Activated CD8-positive, alpha-beta T cell treated with anti-CD3 and anti-CD28 coated beads for 36 hours (primary cell): ENCODE data around the gene PRKG1. TPM values are rescaled to one million over a fixed set of nuclear protein-coding genes. Genes with fewer than 3 reads are reported as not detected.

Experiments used
- ATAC-seq: fragments of 200-7000 bp; cut with Tn5 transposase; one replicate; pipeline ENCODE4 v1.10.0; 2021; ENCODE audit warnings: mild to moderate bottlenecking, moderate library complexity
- CTCF ChIA-PET: fragments of 350-600 bp; sonication (Branson Sonifier 250); formaldehyde crosslinking; loops from one replicate; lab custom pipeline; 2021; ENCODE audit warnings: antibody characterized with exemption; lab: Charles Lee
- POLR2A ChIA-PET: fragments of 350-600 bp; sonication (Branson Sonifier 250); formaldehyde crosslinking; loops from one replicate; lab custom pipeline; 2021; ENCODE audit warnings: antibody characterized with exemption; lab: Charles Lee
- DNase-seq: peaks from one replicate; pipeline ENCODE4 v3.0.0-alpha.2; 2020
- H3K27ac Mint-ChIP-seq: one replicate; pipeline ENCODE4 v1.8.0; 2021; ENCODE audit warnings: mild to moderate bottlenecking, mixed read lengths
- H3K27me3 Mint-ChIP-seq: one replicate; pipeline ENCODE4 v1.8.0; 2021; ENCODE audit warnings: mixed read lengths
- H3K36me3 Mint-ChIP-seq: one replicate; pipeline ENCODE4 v1.8.0; 2021; ENCODE audit warnings: low read depth, mixed read lengths
- H3K4me1 Mint-ChIP-seq: one replicate; pipeline ENCODE4 v1.8.0; 2021; ENCODE audit warnings: low read depth, mixed read lengths
- H3K4me3 Mint-ChIP-seq: one replicate; pipeline ENCODE4 v1.8.0; 2021; ENCODE audit warnings: mild to moderate bottlenecking, moderate library complexity, mixed read lengths
- H3K9me3 Mint-ChIP-seq: one replicate; pipeline ENCODE4 v1.8.0; 2021; ENCODE audit warnings: mixed read lengths
- intact Hi-C: fragments of 100-400 bp; cut with micrococcal nuclease; formaldehyde crosslinking; loops from one replicate; pipeline ENCODE4 v1.10.0; 2022
- total RNA-seq, 2 experiments: library from RNA; stranded (reverse); gene quantifications; one replicate each; pipeline ENCODE4 v1.2.3, GENCODE V29; 2021
- TF ChIP-seq, protein P1 (sequence below): fragments of 200-600 bp; IDR thresholded peaks from one replicate; pipeline ENCODE4 v1.8.0; 2022; ENCODE audit warnings: antibody characterized with exemption, mild to moderate bottlenecking

Gene PRKG1
- total RNA-seq, 2 experiments from 2014 or later: not detected

- Mint-ChIP-seq H3K4me1 (no peaks in the 10 kb centered on the region), H3K4me3 (no peak overlapping the region), H3K27ac (no peak overlapping the region), H3K27me3 (peaks cover 4% of the 10 kb centered on the region), H3K36me3 (no peaks in the 10 kb centered on the region), H3K9me3 (no peaks in the 10 kb centered on the region)
- intact Hi-C loops: no loop called here
- TF ChIP-seq, protein P1, sequence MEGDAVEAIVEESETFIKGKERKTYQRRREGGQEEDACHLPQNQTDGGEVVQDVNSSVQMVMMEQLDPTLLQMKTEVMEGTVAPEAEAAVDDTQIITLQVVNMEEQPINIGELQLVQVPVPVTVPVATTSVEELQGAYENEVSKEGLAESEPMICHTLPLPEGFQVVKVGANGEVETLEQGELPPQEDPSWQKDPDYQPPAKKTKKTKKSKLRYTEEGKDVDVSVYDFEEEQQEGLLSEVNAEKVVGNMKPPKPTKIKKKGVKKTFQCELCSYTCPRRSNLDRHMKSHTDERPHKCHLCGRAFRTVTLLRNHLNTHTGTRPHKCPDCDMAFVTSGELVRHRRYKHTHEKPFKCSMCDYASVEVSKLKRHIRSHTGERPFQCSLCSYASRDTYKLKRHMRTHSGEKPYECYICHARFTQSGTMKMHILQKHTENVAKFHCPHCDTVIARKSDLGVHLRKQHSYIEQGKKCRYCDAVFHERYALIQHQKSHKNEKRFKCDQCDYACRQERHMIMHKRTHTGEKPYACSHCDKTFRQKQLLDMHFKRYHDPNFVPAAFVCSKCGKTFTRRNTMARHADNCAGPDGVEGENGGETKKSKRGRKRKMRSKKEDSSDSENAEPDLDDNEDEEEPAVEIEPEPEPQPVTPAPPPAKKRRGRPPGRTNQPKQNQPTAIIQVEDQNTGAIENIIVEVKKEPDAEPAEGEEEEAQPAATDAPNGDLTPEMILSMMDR: no peak
- ChIA-PET CTCF (interaction anchor here (1.5 kb wide), 1 partner anchor 244 kb away, joined by 3 read pairs; no protein-coding TSS in a partner anchor), POLR2A (no interaction called here)
- no peak for ATAC-seq
- no peak for DNase-seq
Measured at GRCh38 chr10:51666456-51666855, 592.2 kb downstream of the PRKG1 start.

DNA sequence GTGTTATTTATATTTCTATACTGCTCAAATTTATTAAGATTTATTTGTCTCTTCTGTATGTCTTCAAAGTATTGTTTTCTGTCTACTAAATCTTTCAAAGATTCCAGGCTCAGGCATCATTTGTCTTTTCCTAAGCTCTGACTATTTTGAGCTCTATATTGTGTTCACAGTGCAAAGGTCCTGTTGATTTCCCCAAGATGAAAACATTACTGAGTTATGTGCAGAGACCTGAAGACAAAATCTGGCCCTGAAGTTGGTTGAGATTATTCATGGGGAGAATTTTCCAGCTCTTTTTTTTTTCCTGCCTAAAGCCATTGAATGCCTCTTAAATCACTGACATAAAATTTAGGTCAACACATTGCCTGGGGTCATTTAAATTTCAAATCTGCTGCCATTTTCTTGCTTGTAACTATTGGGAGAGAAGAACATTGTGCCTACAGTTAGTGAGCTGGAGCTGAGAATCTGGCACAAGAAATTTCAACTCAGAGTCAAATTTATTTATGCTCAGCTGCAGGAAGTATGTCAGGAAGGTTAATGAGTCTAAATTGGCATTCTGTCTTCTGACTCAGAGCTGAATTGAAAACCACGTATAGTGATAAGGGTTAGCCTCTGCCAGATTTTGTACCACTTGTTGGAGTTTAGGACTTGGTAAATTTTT, 593.5 kb downstream of the PRKG1 start:
- Mint-ChIP-seq H3K4me1 (no peaks in the 10 kb centered on the region), H3K36me3 (no peaks in the 10 kb centered on the region), H3K27ac (no peak overlapping the region), H3K9me3 (no peaks in the 10 kb centered on the region), H3K4me3 (no peak overlapping the region), H3K27me3 (peaks cover 4% of the 10 kb centered on the region)
- intact Hi-C loops: no loop called here
- no peak for DNase-seq
- ChIA-PET POLR2A (no interaction called here), CTCF (no interaction called here)
- TF ChIP-seq, protein P1: no peak
- no peak for ATAC-seq

DNA sequence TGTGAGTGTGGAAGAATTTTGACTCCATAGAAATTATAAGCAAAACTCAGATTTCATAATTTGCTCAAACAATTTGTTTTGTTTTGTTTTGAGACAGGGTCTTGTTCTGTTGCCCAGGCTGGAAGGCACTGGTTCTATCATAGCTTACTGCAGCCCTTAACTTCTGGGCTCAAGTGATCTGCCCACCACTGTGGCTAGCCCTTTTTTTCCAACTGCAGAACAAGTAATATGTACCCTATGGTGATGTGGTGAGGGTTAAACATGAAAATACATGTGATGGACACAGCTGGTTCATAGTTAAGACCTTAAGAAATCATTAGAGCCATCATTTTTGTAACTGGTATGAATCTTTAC, 594.0 kb downstream of the PRKG1 start:
- no peak for ATAC-seq
- H3K4me1 Mint-ChIP-seq: no peaks in the 10 kb centered on the region
- CTCF ChIA-PET: no interaction called here

DNA sequence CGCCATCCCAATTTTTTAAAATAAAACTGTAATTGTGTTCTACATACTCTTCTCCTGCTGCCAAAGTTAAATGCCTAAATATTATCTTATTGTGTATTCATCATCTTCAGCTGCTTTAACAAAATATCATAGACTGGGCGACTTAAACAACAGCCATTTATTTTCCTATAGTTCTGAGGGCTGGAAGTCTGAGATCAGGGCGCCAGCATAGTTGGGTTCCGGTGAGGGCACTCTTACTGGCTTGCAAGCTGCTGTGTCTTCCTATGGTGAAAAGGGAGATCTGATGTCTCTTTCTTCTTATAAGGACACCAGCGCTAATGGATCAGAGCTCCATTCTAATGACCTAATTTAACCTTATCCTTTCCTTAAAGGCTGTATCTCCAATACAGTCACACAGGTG, 594.8 kb downstream of the PRKG1 start:
- Mint-ChIP-seq H3K27me3 (peaks cover 5% of the 10 kb centered on the region), H3K27ac (no peak overlapping the region), H3K4me3 (no peak overlapping the region), H3K9me3 (no peaks in the 10 kb centered on the region), H3K4me1 (no peaks in the 10 kb centered on the region), H3K36me3 (no peaks in the 10 kb centered on the region)
- intact Hi-C loops: no loop called here
- no peak for DNase-seq
- ChIA-PET CTCF (no interaction called here), POLR2A (no interaction called here)
- no peak for ATAC-seq
- TF ChIP-seq, protein P1: no peak

More for the DNA sequence above, 594.0 kb downstream of the PRKG1 start:
- no peak for DNase-seq
- TF ChIP-seq, protein P1: no peak
- Mint-ChIP-seq H3K27ac (no peak overlapping the region), H3K4me3 (no peak overlapping the region), H3K9me3 (no peaks in the 10 kb centered on the region), H3K27me3 (peaks cover 5% of the 10 kb centered on the region), H3K36me3 (no peaks in the 10 kb centered on the region)
- intact Hi-C loops: no loop called here
- POLR2A ChIA-PET: no interaction called here

- Mint-ChIP-seq H3K27me3 (peaks cover 5% of the 10 kb centered on the region), H3K36me3 (no peaks in the 10 kb centered on the region), H3K4me1 (no peaks in the 10 kb centered on the region), H3K9me3 (no peaks in the 10 kb centered on the region), H3K27ac (no peak overlapping the region), H3K4me3 (no peak overlapping the region)
- no peak for ATAC-seq
- CTCF ChIA-PET: no interaction called here
- intact Hi-C loops: no loop called here
- POLR2A ChIA-PET: no interaction called here
- TF ChIP-seq, protein P1: no peak
- DNase-seq: no peak
Measured at GRCh38 chr10:51672039-51672535, 597.8 kb downstream of the PRKG1 start.
